PFSK-1 (cell line): ENCODE data around the gene SLC39A3. TPM values are rescaled to one million over a fixed set of nuclear protein-coding genes. Genes with fewer than 3 reads are reported as not detected.
A peak's percentile ranks its signal among the peaks of the same experiment; 100 is the strongest.

Source experiments
- FOXP2 ChIP-seq: optimal IDR thresholded peaks from 2 replicates; pipeline ENCODE3; 2011; ENCODE audit warnings: borderline replicate concordance, control low read depth, inconsistent platforms; ENCODE audit not compliant: insufficient read depth; ENCODE audit errors: extremely low read length, extremely low read depth
- POLR2AphosphoS5 ChIP-seq: IDR thresholded peaks from 2 replicates; pipeline ENCODE4 v1.6.1; 2012; ENCODE audit warnings: low read depth, mild to moderate bottlenecking, control low read depth, low read length, moderate library complexity
- REST ChIP-seq, 2 experiments: IDR thresholded peaks; 2 replicates each; pipeline versions ENCODE4 v1.6.1 to v1.8.0; 2011 to 2012; ENCODE audit warnings: low read depth in 2 of 2, low read length in 2 of 2, control low read depth in 1 of 2, inconsistent platforms in 1 of 2, mild to moderate bottlenecking in 1 of 2, moderate library complexity in 1 of 2; ENCODE audit not compliant: insufficient read depth in 1 of 2
- SIN3A ChIP-seq: IDR thresholded peaks from 2 replicates; pipeline ENCODE4 v1.6.1; 2012; ENCODE audit warnings: mild to moderate bottlenecking, low read length, moderate library complexity, borderline replicate concordance; ENCODE audit not compliant: insufficient read depth
- TAF1 ChIP-seq: IDR thresholded peaks from 2 replicates; pipeline ENCODE4 v1.6.1; 2012; ENCODE audit warnings: low read length, control low read depth, borderline replicate concordance; ENCODE audit not compliant: insufficient read depth
- polyA plus RNA-seq: library from polyadenylated mRNA; unstranded; fragments of >200 nt; gene quantifications from one replicate; pipeline ENCODE4 v1.2.1, GENCODE V29; 2012; ENCODE audit warnings: low read depth, missing spikeins; ENCODE audit not compliant: insufficient read length

SLC39A3 gene
- polyA plus RNA-seq: 49.7 TPM

- TF ChIP-seq REST (IDR thresholded peaks at IDR 0.05; ENCODE audit: insufficient read depth in 1 of 2, low read depth in 2 of 2, low read length in 2 of 2): peak; percentile 99 to 100
- peak; percentile 41 for TF ChIP-seq FOXP2
- TF ChIP-seq TAF1: no peak
- TF ChIP-seq SIN3A: peak; percentile 99
- TF ChIP-seq POLR2AphosphoS5: peak; percentile 48; the same call in 1 of the 2 replicates
Measured at GRCh38 chr19:2739602-2740313, at the start of gene SLC39A3. Gene SLC39A3, minus strand, starts transcription at chr19:2740017. Its CDS starts 2,760 bp downstream, at chr19:2737257.

- TF ChIP-seq FOXP2 (no peak), POLR2AphosphoS5 (no peak), SIN3A (no peak), TAF1 (no peak), REST (IDR thresholded peaks at IDR 0.05; ENCODE audit: insufficient read depth in 1 of 2, low read depth in 2 of 2, low read length in 2 of 2) (no peak)
Measured at GRCh38 chr19:2788237-2788636, 48.4 kb upstream of the SLC39A3 start.

GRCh38 chr19:2787115-2787514, 47.3 kb upstream of the SLC39A3 start:
- TF ChIP-seq TAF1: no peak
- TF ChIP-seq POLR2AphosphoS5: no peak
- TF ChIP-seq REST (IDR thresholded peaks at IDR 0.05; ENCODE audit: insufficient read depth in 1 of 2, low read depth in 2 of 2, low read length in 2 of 2): no peak
- no peak for TF ChIP-seq FOXP2
- TF ChIP-seq SIN3A: no peak

- TF ChIP-seq SIN3A (peak; percentile 71; the same call in 1 of the 2 replicates), REST (IDR thresholded peaks at IDR 0.05; ENCODE audit: insufficient read depth in 1 of 2, low read depth in 2 of 2, low read length in 2 of 2) (no peak), FOXP2 (peak; percentile 11), POLR2AphosphoS5 (peak; percentile 85), TAF1 (peak; percentile 57; the same call in 1 of the 2 replicates)
Measured at GRCh38 chr19:2785244-2785997, 45.6 kb upstream of the SLC39A3 start, which contains the start of gene THOP1. Gene THOP1, plus strand, starts transcription at chr19:2785503. Its CDS starts 160 bp downstream, at chr19:2785663.
